Measurements from ENCODE around the gene STIM2.

STIM2 gene

GRCh38 chr4:26907731-26908599, 47.3 kb downstream of the STIM2 start:
- DNase-seq, result no peak

DNA sequence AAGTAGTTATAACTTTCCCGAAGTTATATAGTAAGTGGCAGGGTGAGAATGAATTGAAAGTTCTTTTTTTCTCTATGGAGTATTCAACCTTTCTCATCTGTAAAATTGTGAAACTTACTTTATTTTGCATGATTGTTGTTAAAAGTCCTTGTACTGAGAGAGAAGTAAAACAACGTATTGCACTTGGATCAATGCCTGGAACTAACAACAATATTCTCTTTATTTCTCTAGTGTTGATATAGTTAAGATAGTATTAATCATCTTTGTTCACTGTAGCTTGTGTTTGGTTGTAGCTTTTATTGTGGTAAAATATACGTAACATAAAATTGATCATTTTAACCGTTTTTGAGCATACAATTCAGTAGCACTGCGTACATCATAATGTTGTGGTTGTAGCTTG, 48.7 kb downstream of the STIM2 start:
- no peak for DNase-seq

- no peak for DNase-seq
Observed at GRCh38 chr4:26911254-26911653, 50.6 kb downstream of the STIM2 start.

DNA sequence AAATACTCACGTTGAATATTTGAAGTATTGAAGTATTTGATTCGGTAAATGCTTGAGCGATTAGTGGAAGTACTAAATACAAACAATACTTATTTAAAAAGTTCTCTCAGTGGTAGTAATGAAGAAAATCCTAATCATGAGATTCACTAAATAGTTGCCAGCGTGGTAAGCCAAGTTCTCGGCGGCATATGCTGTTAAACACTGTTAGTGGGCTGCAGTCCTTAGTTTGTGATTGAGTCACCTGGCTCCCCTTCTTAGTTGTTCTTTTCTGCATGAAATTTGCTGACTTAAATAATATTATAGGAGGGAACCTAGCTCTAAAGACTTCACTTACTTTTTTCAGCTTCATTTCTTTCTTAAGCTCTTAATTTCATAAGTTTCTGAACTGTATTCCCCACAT, 51.4 kb downstream of the STIM2 start:
- DNase-seq, result no peak

- DNase-seq, result no peak
Observed at GRCh38 chr4:26912810-26913209, 52.2 kb downstream of the STIM2 start.

- DNase-seq, result no peak
Observed at GRCh38 chr4:26916195-26916594, 55.6 kb downstream of the STIM2 start.

DNA sequence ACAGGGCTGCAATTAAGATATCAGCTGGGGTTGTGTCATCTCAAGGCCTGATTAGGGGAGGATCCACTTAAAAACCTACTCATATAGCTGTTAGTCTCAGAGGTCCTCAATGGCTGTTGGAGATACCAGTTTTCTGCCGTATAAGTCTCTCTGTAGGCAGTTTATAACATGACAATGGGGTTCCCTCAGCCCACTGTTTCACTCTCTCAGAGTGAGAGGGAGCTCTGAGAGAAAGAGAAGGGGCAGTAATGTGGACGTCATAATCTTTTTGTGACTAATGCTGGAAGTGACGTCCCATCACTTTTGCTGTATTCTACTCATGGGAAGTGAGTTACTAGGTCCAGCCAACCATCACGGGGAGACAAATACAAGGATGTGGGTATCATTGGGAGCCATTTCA, 70.3 kb downstream of the STIM2 start:
- no peak for DNase-seq

DNA sequence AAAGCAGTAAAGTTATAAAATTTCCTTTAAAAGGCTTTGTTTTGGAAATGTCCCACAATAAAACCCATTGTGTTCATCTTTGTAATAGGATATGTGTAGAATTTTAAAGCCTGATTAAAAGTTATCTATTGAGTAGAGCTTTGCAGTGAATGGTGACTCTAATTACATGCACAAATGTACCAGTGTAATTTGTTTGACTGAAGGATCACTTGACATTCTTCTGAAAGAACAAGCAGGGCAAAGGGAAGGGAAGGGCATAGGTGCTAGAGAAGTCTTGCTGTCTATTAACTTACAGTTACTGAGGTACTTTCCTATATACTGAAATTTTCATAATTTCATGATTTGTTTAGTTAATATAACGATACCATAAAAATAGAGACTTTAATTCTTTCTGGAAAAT, 70.8 kb downstream of the STIM2 start:
- no peak for DNase-seq

DNA sequence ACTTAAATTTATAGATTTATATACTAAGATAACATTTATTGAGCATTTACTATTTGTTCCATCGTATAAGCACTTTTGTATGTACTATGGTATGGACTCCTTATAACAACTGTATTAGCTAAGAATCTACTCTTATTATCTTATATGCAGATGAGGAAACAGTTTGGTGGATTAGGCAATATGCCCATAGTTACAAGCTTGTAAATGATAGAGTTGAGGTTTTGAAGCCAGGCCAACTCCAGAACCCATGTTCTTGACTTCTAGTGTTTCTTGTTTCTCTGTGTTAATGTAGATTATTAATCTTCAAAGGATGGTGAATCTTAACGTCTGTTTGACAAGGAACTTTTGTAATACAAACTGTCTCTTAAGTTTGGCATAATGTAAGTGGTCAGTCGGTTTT, 71.3 kb downstream of the STIM2 start:
- no peak for DNase-seq

- no peak for DNase-seq
Observed at GRCh38 chr4:26935397-26935796, 74.8 kb downstream of the STIM2 start.

DNA sequence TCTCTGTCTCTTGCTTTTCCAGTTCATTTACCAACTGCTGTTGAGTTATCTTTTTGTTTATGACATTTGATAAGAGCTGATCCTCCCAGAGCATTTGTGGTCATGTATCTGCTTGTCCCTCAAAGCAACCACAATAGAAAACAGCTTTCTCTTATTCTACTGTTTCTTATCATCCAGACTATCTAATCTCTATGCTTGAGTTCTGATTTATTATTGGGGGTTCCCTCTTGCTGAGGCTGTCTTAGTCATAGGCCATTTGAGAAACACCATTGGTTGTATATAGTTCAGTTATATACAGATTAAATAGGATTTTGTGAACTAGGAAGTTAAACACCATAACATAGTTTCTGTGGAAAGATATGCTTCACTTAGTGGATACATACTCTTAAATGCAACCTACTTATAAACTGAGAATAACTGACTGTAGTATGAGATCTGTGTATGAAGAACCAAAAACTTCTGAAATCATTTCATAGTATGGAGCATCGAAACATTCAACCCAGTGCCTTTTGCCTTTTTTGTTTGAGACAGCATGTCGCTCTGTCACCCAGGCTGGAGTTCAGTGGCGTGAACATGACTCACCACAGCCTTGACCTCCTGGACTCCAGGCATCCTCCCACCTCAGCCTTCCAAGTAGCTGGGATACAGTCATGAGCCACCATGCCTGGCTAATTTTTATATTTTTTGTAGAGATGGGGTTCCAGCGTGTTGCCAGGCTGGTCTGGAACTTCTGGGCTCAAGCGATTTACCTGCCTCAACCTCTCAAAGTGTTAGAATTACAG, 75.8 kb downstream of the STIM2 start:
- no peak for DNase-seq

DNA sequence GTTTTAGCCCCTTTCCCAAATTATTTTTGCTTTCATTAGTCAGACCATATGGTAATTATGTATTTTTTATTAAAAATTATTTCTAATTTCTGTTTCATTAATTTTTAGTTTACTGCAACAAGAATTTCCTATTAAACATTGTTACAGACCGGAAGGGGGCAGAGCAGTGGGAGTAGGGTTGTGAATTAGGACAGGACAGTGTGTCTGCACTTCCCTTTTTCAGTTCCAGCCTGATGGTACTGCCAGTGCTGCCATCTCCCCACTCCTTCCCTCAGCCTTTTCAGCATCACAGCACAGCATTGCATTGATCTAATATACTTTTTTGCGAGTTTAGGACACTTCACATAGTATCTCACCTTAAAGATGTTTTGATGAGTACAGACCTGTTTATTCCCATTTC, 76.5 kb downstream of the STIM2 start:
- no peak for DNase-seq

DNA sequence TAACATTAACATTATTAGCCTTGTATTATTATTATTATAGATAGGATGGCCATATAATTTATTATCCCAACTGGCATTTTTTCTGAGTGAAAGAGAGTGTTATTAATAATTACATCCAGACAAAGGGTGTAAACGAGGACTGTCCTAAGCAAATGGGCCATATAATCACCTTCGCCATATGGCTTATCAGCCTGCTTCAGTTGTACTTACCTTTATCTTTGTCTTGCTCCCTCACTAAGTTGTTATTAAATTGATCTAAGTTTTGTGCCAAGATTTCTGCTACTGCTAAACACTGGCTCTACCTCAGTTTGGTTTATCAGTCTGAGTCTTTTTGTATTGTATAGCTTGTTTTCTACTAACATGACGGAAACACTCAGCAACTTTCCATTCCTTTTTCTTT, 76.9 kb downstream of the STIM2 start:
- DNase-seq, result no peak

- DNase-seq, result no peak
Observed at GRCh38 chr4:26938516-26938915, 77.9 kb downstream of the STIM2 start.

- DNase-seq, result no peak
Observed at GRCh38 chr4:26941951-26942350, 81.3 kb downstream of the STIM2 start.

DNA sequence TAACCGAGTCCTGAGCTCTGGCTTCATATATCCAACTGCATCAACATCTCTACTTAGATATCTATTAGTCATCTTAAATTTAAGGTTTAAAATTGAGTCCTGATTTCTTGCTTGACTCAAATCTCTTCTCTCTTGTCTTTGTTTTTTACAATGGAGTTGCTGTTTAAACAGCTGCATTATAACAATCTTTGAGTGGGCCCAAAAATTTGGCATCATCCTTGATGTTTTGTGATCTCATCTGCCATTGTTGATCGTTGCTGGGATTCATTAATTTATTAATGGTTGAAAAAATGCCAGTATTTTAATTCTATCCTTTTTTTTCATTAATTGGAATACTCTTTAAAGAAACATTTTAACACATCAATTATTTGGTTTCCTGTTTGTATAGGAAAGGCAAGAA, 82.2 kb downstream of the STIM2 start:
- DNase-seq, result no peak

- no peak for DNase-seq
Observed at GRCh38 chr4:26943391-26943790, 82.8 kb downstream of the STIM2 start.

- no peak for DNase-seq
Observed at GRCh38 chr4:26945794-26946193, 85.2 kb downstream of the STIM2 start.

GRCh38 chr4:26947318-26947717, 86.7 kb downstream of the STIM2 start:
- DNase-seq, result no peak

GRCh38 chr4:26950446-26950845, 89.8 kb downstream of the STIM2 start:
- DNase-seq, result no peak

DNA sequence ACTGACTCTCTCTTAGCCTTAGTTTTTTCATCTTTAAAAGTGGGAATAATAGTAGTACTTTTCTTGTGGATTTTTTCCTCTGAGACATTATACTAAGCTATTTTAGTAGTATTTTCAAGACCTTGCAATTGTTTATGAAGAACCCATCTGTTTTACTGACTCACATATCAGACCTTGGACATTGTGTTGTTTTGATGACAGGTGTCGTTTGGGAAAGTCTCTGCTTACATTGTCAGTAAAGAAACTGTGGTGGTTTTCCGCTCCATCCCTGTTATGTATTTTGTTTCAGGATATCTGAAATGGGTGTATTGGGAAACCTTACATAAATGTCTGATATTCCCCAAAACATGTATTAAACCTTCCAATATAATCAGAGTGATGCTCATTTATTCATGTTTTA, 92.2 kb downstream of the STIM2 start:
- no peak for DNase-seq

DNA sequence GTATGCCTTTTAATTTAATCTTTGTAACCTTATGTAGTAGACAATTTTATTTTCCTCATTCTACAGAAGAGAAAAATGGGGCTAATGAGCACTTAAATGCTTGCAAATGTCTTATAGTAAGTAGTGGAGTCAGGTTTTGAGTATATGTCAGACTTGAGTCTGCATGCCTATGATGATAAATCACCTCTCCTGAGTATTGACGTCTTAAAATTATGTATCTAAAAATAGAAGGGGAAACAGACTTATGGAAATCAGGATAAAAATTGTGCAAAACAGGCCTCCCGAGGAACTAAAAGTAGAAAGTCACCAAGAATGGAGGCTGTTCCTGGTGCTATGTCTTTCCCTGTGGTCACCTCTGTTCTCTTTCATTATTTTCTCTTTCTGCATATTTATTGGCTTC, 92.7 kb downstream of the STIM2 start:
- DNase-seq, result no peak

DNA sequence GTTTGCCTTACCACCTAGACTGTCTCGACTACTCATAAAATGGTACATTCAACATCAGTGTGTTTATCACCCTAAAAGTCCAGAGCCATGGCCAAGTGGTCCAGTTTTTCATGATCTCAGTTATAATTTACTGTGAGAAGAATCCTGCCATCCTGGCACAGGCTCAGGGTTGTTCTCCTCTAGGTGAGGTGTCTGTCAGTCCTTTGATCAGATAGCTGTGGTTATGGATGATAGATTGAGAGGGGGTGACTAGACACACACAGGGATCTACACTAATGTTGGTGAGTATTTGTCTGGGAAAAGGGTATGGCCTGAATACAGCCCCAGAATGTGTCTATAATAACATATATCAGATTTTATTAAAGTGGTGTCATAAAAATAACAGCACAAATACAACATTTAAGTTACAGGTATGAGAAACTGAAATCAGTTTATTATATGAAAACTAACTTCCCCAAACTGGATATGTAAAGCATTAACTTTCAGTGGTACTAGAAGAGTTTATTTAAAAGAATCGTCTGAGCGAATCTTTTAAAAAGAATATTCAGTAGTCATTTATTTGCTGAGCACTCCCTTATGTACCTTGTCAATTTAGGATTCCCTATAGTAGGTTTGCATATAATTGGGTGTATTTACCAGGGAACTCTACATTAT, 93.3 kb downstream of the STIM2 start:
- no peak for DNase-seq

- DNase-seq, result no peak
Observed at GRCh38 chr4:26955241-26955640, 94.6 kb downstream of the STIM2 start.

Data from activated CD4-positive, alpha-beta T cell treated with anti-CD3 and anti-CD28 coated beads, Interleukin-2, Interleukin-6, amounts not matched to agents 100 ng/mL and 50 ng/mL, durations not matched to agents 16 hours and 8 hours (primary cell).